ENCODE measurements around the gene COL4A2. TPM values are rescaled to one million over a fixed set of nuclear protein-coding genes. Genes with fewer than 3 reads are reported as not detected.

COL4A2 gene
- total RNA-seq, 1 donor from 2014 or later, result not detected

DNA sequence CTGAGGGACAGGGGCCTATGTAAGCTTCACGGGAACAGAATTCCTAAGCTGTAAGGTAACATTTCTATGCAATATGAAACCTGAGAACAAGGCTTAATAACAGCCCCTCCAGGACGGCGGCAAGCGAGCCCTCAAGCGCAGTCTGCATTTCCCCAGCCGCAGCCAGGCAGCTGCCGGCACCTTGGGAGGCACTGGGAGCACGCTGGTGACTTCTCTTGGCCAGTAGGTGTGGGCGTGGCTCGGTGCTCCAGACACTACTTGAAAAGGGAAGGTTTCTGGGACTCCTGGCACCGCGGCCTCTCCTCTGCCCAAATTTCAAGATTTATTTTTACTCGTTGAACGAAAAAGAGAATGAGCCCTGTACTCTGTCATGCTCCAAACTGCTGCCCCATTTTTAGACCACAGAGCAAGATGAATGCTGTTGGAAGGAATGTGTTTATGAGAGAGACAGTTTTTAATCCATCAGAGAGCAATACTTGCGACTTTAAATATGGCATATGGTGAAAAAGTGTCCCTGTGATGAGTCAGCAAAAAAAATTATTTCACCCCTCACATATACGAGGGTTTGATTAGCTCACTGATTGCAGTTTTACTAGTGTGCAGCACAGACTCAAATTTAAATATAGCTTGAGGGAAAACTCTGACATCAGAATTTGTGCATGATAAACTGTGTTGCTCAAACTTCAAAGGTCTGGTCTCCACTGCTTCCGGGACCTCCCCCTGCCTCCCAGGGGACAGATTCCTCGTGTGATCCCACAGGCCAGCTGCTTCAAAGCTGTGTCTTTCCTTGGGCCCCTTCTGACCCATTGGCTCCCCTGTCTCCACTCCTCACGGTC lies 81.2 kb downstream of the COL4A2 start:
- no peak overlapping the region for H3K4me3 Mint-ChIP-seq
- TF ChIP-seq CTCF (IDR thresholded peaks at IDR 0.05), result no peak
- H3K36me3 Mint-ChIP-seq (ENCODE audit: low read depth), result no peaks in the 10 kb centered on the region
- H3K27ac Mint-ChIP-seq, result no peak overlapping the region
- peaks cover 5% of the 10 kb centered on the region for H3K4me1 Mint-ChIP-seq
- POLR2A ChIA-PET, result no interaction called here
- no peak for ATAC-seq (ENCODE audit: low read depth)
- peaks cover 24% of the 10 kb centered on the region for H3K27me3 Mint-ChIP-seq
- CTCF ChIA-PET, result no interaction called here
- H3K9me3 Mint-ChIP-seq, result peaks cover 2% of the 10 kb centered on the region
- intact Hi-C loops (cut with micrococcal nuclease), result no loop called here
- no peak for DNase-seq

DNA sequence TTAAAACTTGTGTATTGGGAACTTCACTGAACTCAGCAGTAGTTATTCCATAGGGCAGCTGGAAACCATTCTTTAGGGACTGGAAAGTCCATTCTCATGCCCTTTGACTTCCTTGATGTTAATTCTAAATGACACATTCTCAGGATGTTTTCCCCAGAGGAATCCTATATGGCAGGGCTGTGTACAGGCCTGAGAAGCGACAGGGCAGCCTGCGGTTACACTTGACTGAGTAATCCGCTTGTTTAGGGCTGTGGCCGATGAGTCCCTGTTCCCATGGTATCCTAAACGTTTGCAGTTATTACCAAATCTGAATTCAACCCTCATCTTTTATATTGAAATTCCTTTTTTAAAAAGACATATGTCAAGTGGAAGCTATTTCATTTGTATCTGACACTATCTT lies 83.5 kb downstream of the COL4A2 start:
- Mint-ChIP-seq H3K4me3 (no peak overlapping the region), H3K27ac (no peak overlapping the region), H3K36me3 (ENCODE audit: low read depth) (no peaks in the 10 kb centered on the region), H3K27me3 (peaks cover 37% of the 10 kb centered on the region), H3K9me3 (peaks cover 2% of the 10 kb centered on the region), H3K4me1 (peaks cover 5% of the 10 kb centered on the region)
- ChIA-PET CTCF (no interaction called here), POLR2A (interaction anchor here (0.6 kb wide), 1 partner anchor 833 kb away, joined by 4 read pairs; no protein-coding TSS in a partner anchor)
- TF ChIP-seq CTCF (IDR thresholded peaks at IDR 0.05), result no peak
- no peak for ATAC-seq (ENCODE audit: low read depth)
- no peak for DNase-seq
- intact Hi-C loops (cut with micrococcal nuclease), result no loop called here

- TF ChIP-seq CTCF (IDR thresholded peaks at IDR 0.05), result no peak
- intact Hi-C loops (cut with micrococcal nuclease), result no loop called here
- H3K4me1 Mint-ChIP-seq, result peaks cover 5% of the 10 kb centered on the region
- ATAC-seq (ENCODE audit: low read depth) (no peak), DNase-seq (no peak)
- H3K27ac Mint-ChIP-seq, result no peak overlapping the region
- H3K36me3 Mint-ChIP-seq (ENCODE audit: low read depth), result no peaks in the 10 kb centered on the region
- H3K9me3 Mint-ChIP-seq, result peaks cover 2% of the 10 kb centered on the region
- CTCF ChIA-PET, result no interaction called here
- H3K27me3 Mint-ChIP-seq, result peaks cover 37% of the 10 kb centered on the region
- H3K4me3 Mint-ChIP-seq, result no peak overlapping the region
- POLR2A ChIA-PET, result interaction anchor here (0.6 kb wide), 1 partner anchor 833 kb away, joined by 4 read pairs; no protein-coding TSS in a partner anchor
These were observed 84.2 kb downstream of the COL4A2 start for GRCh38 chr13:110391273-110391672.

GRCh38 chr13:110392510-110393240 lies 85.6 kb downstream of the COL4A2 start:
- H3K4me1 Mint-ChIP-seq, result peaks cover 5% of the 10 kb centered on the region
- intact Hi-C loops (cut with micrococcal nuclease), result no loop called here
- no peaks in the 10 kb centered on the region for H3K36me3 Mint-ChIP-seq (ENCODE audit: low read depth)
- no peak overlapping the region for H3K4me3 Mint-ChIP-seq
- ATAC-seq (ENCODE audit: low read depth) (no peak), DNase-seq (no peak)
- no peak overlapping the region for H3K27ac Mint-ChIP-seq
- ChIA-PET CTCF (no interaction called here), POLR2A (no interaction called here)
- peaks cover 42% of the 10 kb centered on the region for H3K27me3 Mint-ChIP-seq
- TF ChIP-seq CTCF (IDR thresholded peaks at IDR 0.05), result no peak
- peaks cover 2% of the 10 kb centered on the region for H3K9me3 Mint-ChIP-seq

DNA sequence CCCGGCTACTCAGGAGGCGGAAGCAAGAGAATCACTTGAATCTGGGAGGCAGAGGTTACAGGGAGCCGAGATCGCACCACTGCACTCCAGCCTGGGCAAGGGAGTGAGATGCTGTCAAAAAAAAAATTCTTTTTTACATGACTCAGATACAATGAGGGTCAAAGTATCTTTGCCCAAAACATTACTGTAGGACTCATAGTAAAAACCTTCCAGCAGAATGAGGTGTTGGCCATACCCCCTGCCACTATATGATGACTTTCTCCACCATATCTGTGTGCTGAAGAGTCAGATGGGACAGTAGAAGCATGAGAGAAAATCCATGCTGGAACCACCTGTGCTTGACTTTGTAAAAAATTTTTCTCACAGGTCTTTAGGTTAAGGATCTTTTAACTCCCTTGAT lies 86.7 kb downstream of the COL4A2 start:
- DNase-seq (no peak), ATAC-seq (ENCODE audit: low read depth) (no peak)
- Mint-ChIP-seq H3K27ac (no peak overlapping the region), H3K4me1 (no peaks in the 10 kb centered on the region), H3K4me3 (no peak overlapping the region), H3K9me3 (peaks cover 2% of the 10 kb centered on the region), H3K27me3 (peaks cover 45% of the 10 kb centered on the region), H3K36me3 (ENCODE audit: low read depth) (no peaks in the 10 kb centered on the region)
- no peak for TF ChIP-seq CTCF (IDR thresholded peaks at IDR 0.05)
- intact Hi-C loops (cut with micrococcal nuclease), result no loop called here
- POLR2A ChIA-PET, result no interaction called here
- CTCF ChIA-PET, result no interaction called here
